GM20431 (cell line): Measurements from ENCODE around the gene NT5C1B.

Experiments used
- in situ Hi-C: fragments of 300-500 bp; cut with MseI, MboI; formaldehyde crosslinking; loops from one replicate; pipeline ENCODE4 v1.15.0; 2020; ENCODE audit warnings: low sequenced_read_pairs; ENCODE audit not compliant: unreplicated experiment

NT5C1B gene

GRCh38 chr2:18602298-18602697, 12.9 kb upstream of the NT5C1B start:
- in situ Hi-C loops: no loop called here

- in situ Hi-C loops: no loop called here
Measured at GRCh38 chr2:18600255-18600613, 10.9 kb upstream of the NT5C1B start.

GRCh38 chr2:18599509-18600254, 10.3 kb upstream of the NT5C1B start:
- in situ Hi-C loops: no loop called here

- in situ Hi-C loops: no loop called here
Measured at GRCh38 chr2:18598848-18599484, 9.6 kb upstream of the NT5C1B start.

GRCh38 chr2:18597618-18598017, 8.2 kb upstream of the NT5C1B start:
- in situ Hi-C loops: no loop called here

- in situ Hi-C loops: no loop called here
Measured at GRCh38 chr2:18596993-18597392, 7.6 kb upstream of the NT5C1B start.

GRCh38 chr2:18593496-18593895, 4.1 kb upstream of the NT5C1B start:
- in situ Hi-C loops: no loop called here

GRCh38 chr2:18592372-18592771, 3.0 kb upstream of the NT5C1B start:
- in situ Hi-C loops: no loop called here

- in situ Hi-C loops: no loop called here
Measured at GRCh38 chr2:18588802-18589201, 567 bp downstream of the NT5C1B start.

GRCh38 chr2:18588049-18588448, 1.3 kb downstream of the NT5C1B start:
- in situ Hi-C loops: no loop called here

GRCh38 chr2:18585526-18585925, 3.8 kb downstream of the NT5C1B start:
- in situ Hi-C loops: no loop called here

GRCh38 chr2:18584608-18584954, 4.8 kb downstream of the NT5C1B start:
- in situ Hi-C loops: no loop called here

- in situ Hi-C loops: no loop called here
Measured at GRCh38 chr2:18583905-18584607, 5.3 kb downstream of the NT5C1B start.

GRCh38 chr2:18580606-18581005, 8.8 kb downstream of the NT5C1B start:
- in situ Hi-C loops: no loop called here

GRCh38 chr2:18578033-18578432, 11.3 kb downstream of the NT5C1B start:
- in situ Hi-C loops: no loop called here

- in situ Hi-C loops: no loop called here
Measured at GRCh38 chr2:18566145-18566769, 23.1 kb downstream of the NT5C1B start.

- in situ Hi-C loops: no loop called here
Measured at GRCh38 chr2:18560797-18561085, 28.6 kb downstream of the NT5C1B start.

GRCh38 chr2:18560031-18560796, 29.2 kb downstream of the NT5C1B start, which contains the start of gene RDH14:
TSS of gene RDH14 (minus strand) at chr2:18560653. CDS start at chr2:18560572, 81 bp downstream.
- in situ Hi-C loops: no loop called here

GRCh38 chr2:18559531-18560030, 29.8 kb downstream of the NT5C1B start:
- in situ Hi-C loops: no loop called here

GRCh38 chr2:18558458-18558857, 30.9 kb downstream of the NT5C1B start:
- in situ Hi-C loops: no loop called here
